SU-DHL-6 (cell line): ENCODE measurements around the gene BIVM.

Source experiments
- EZH2phosphoT487 ChIP-seq: fragments of 200-600 bp; sonication (generic), shearing (Covaris generic); conservative IDR thresholded peaks from 2 replicates; pipeline ENCODE4 v1.6.1; 2018; ENCODE audit warnings: mild to moderate bottlenecking, antibody characterized with exemption, low read length, moderate library complexity, mixed read lengths
- TF ChIP-seq, protein P1 (sequence below): fragments of 200-600 bp; sonication (generic); IDR thresholded peaks from one replicate; pipeline ENCODE4 v1.5.1; 2017; ENCODE audit warnings: antibody characterized with exemption, mild to moderate bottlenecking, low read length, moderate library complexity; ENCODE audit not compliant: insufficient read depth, poor library complexity, severe bottlenecking

GRCh38 chr13:102814025-102814607 lies 15.2 kb downstream of the BIVM start:
- TF ChIP-seq, protein P1, sequence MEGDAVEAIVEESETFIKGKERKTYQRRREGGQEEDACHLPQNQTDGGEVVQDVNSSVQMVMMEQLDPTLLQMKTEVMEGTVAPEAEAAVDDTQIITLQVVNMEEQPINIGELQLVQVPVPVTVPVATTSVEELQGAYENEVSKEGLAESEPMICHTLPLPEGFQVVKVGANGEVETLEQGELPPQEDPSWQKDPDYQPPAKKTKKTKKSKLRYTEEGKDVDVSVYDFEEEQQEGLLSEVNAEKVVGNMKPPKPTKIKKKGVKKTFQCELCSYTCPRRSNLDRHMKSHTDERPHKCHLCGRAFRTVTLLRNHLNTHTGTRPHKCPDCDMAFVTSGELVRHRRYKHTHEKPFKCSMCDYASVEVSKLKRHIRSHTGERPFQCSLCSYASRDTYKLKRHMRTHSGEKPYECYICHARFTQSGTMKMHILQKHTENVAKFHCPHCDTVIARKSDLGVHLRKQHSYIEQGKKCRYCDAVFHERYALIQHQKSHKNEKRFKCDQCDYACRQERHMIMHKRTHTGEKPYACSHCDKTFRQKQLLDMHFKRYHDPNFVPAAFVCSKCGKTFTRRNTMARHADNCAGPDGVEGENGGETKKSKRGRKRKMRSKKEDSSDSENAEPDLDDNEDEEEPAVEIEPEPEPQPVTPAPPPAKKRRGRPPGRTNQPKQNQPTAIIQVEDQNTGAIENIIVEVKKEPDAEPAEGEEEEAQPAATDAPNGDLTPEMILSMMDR: no peak
- no peak for TF ChIP-seq EZH2phosphoT487
